PC-3 (cell line): ENCODE results near the gene HLCS. TPM values are rescaled to one million over a fixed set of nuclear protein-coding genes. Genes with fewer than 3 reads are reported as not detected.

Experiments used
- ATAC-seq: fragments of 200-7000 bp; cut with Tn5 transposase; 2 replicates; pipeline ENCODE4 v1.9.1; 2020; ENCODE audit warnings: mild to moderate bottlenecking, moderate library complexity
- BruUV-seq: library from RNA; stranded (reverse); fragments of 400-500 nt; replicated peaks from 2 replicates; lab custom pipeline; 2021; lab: Mats Ljungman, UMichigan
- CTCF ChIA-PET: fragments of 300-600 bp; sonication (Branson Sonifier 250); formaldehyde crosslinking; loops from one replicate; lab custom pipeline; 2022; ENCODE audit warnings: antibody characterized with exemption; lab: Charles Lee
- POLR2A ChIA-PET: fragments of 300-600 bp; sonication (Branson Sonifier 250); formaldehyde crosslinking; loops from one replicate; lab custom pipeline; 2022; ENCODE audit warnings: antibody characterized with exemption; ENCODE audit not compliant: unreplicated experiment; lab: Charles Lee
- DNase-seq: peaks from one replicate; pipeline ENCODE4 v3.0.0-alpha.2; 2015
- H2AFZ ChIP-seq: fragments of 300-600 bp; sonication (generic); 2 replicates; pipeline ENCODE4 v1.6.0; 2016; ENCODE audit warnings: antibody characterized with exemption, low read length
- H3F3A ChIP-seq: fragments of 300-600 bp; sonication (generic); one replicate; pipeline ENCODE4 v1.6.0; 2017; ENCODE audit warnings: antibody characterized with exemption, low read length, control low read depth, mild to moderate bottlenecking; ENCODE audit not compliant: unreplicated experiment
- H3K27ac ChIP-seq: fragments of 300-600 bp; sonication (generic); 2 replicates; pipeline ENCODE4 v1.5.1; 2016; ENCODE audit warnings: mild to moderate bottlenecking, low read length
- H3K27me3 ChIP-seq: fragments of 300-600 bp; sonication (generic); 2 replicates; pipeline ENCODE4 v1.6.1; 2016; ENCODE audit warnings: low read length, mixed read lengths
- H3K36me3 ChIP-seq: fragments of 300-600 bp; sonication (generic); 2 replicates; pipeline ENCODE4 v1.6.1; 2016; ENCODE audit warnings: low read depth, mixed run types, low read length, mixed read lengths
- H3K4me1 ChIP-seq: fragments of 300-600 bp; sonication (generic); 2 replicates; pipeline ENCODE4 v1.5.1; 2016; ENCODE audit warnings: low read length; ENCODE audit not compliant: insufficient read depth
- H3K4me2 ChIP-seq: fragments of 300-600 bp; sonication (generic); 2 replicates; pipeline ENCODE4 v1.6.0; 2016; ENCODE audit warnings: low read length
- H3K4me3 ChIP-seq: fragments of 300-600 bp; sonication (generic); 2 replicates; pipeline ENCODE4 v1.5.1; 2016; ENCODE audit warnings: mild to moderate bottlenecking, low read length, mixed read lengths
- H3K79me2 ChIP-seq: fragments of 300-600 bp; sonication (generic); 2 replicates; pipeline ENCODE4 v1.6.1; 2017; ENCODE audit warnings: low read length, mixed read lengths
- H3K9ac ChIP-seq: fragments of 300-600 bp; sonication (generic); 2 replicates; pipeline ENCODE4 v1.6.0; 2016; ENCODE audit warnings: mild to moderate bottlenecking, low read length
- H3K9me2 ChIP-seq: fragments of 300-600 bp; sonication (generic); replicated peaks from 2 replicates; pipeline ENCODE4 v1.6.1; 2016; ENCODE audit warnings: mixed run types, low read length, mixed read lengths
- H3K9me3 ChIP-seq: fragments of 300-600 bp; sonication (generic); 2 replicates; pipeline ENCODE4 v1.6.1; 2016; ENCODE audit warnings: low read length, mixed read lengths
- H4K20me1 ChIP-seq: fragments of 300-600 bp; sonication (generic); 2 replicates; pipeline ENCODE4 v1.6.1; 2016; ENCODE audit warnings: low read length, mixed read lengths
- EZH2 ChIP-seq: fragments of 300-600 bp; sonication (generic); IDR thresholded peaks from one replicate; pipeline ENCODE4 v1.6.1; 2017; ENCODE audit warnings: antibody characterized with exemption, mild to moderate bottlenecking, low read length; ENCODE audit not compliant: unreplicated experiment
- EZH2phosphoT487 ChIP-seq: fragments of 300-600 bp; sonication (generic); IDR thresholded peaks from 2 replicates; pipeline ENCODE4 v1.6.1; 2018; ENCODE audit warnings: mild to moderate bottlenecking, antibody characterized with exemption, low read length, borderline replicate concordance
- intact Hi-C: fragments of 100-400 bp; cut with micrococcal nuclease; formaldehyde crosslinking; loops from 2 replicates; pipeline ENCODE4 v1.9.0; 2023
- total RNA-seq: library from RNA; depleted of rRNA; stranded (reverse); fragments of >200 nt; gene quantifications from 2 replicates; pipeline ENCODE4 v1.2.3, GENCODE V29; 2014
- TF ChIP-seq, protein P1 (sequence below): fragments of 300-600 bp; sonication (generic); conservative IDR thresholded peaks from 2 replicates; pipeline ENCODE4 v1.5.1; 2017; ENCODE audit warnings: antibody characterized with exemption, low read depth, mild to moderate bottlenecking, low read length

Gene HLCS
- total RNA-seq, 1 experiment from 2014 or later = 44.1 TPM

- Histone ChIP-seq H3K4me2 (no peak overlapping the region), H3K4me1 (peaks cover 22% of the 10 kb centered on the region), H3K27me3 (no peaks in the 10 kb centered on the region), H2AFZ (no peak overlapping the region), H3K9ac (peak overlapping the region; percentile 22; the same call in 1 of the 2 replicates), H3K4me3 (no peak overlapping the region), H3K79me2 (peaks cover 8% of the 10 kb centered on the region; the same call in 1 of the 2 replicates), H3K27ac (peak overlapping the region; percentile 68), H3K9me3 (no peaks in the 10 kb centered on the region), H4K20me1 (no peaks in the 10 kb centered on the region), H3K36me3 (0 out of 2 replicates have a peak, but pooled peaks cover 8% of the 10 kb centered on the region), H3K9me2 (no peaks in the 10 kb centered on the region), H3F3A (no peaks in the 10 kb centered on the region)
- ChIA-PET CTCF (interaction anchor here (0.6 kb wide), 2 partner anchors 20 to 174 kb away, joined by 4 to 5 read pairs; no protein-coding TSS in a partner anchor), POLR2A (no interaction called here)
- BruUV-seq = no TSS peak
- DNase-seq (peak; percentile 7), ATAC-seq (no peak)
- intact Hi-C loops = loop anchor here (5.0 kb wide), 3 partner anchors 227 to 427 kb away; no protein-coding TSS in a partner anchor
- TF ChIP-seq EZH2phosphoT487 = no peak
- no peak for TF ChIP-seq EZH2
- TF ChIP-seq, protein P1, sequence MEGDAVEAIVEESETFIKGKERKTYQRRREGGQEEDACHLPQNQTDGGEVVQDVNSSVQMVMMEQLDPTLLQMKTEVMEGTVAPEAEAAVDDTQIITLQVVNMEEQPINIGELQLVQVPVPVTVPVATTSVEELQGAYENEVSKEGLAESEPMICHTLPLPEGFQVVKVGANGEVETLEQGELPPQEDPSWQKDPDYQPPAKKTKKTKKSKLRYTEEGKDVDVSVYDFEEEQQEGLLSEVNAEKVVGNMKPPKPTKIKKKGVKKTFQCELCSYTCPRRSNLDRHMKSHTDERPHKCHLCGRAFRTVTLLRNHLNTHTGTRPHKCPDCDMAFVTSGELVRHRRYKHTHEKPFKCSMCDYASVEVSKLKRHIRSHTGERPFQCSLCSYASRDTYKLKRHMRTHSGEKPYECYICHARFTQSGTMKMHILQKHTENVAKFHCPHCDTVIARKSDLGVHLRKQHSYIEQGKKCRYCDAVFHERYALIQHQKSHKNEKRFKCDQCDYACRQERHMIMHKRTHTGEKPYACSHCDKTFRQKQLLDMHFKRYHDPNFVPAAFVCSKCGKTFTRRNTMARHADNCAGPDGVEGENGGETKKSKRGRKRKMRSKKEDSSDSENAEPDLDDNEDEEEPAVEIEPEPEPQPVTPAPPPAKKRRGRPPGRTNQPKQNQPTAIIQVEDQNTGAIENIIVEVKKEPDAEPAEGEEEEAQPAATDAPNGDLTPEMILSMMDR = no peak
Observed at GRCh38 chr21:36928960-36929359, 37.5 kb downstream of the HLCS start.

- 0 out of 2 replicates have a peak, but pooled peaks cover 8% of the 10 kb centered on the region for H3K36me3 ChIP-seq
- ATAC-seq = peak; percentile 93
- TF ChIP-seq, protein P1 = peak; percentile 98
- TF ChIP-seq EZH2 (no peak), EZH2phosphoT487 (no peak)
- H3K9me2 ChIP-seq = no peaks in the 10 kb centered on the region
- H2AFZ ChIP-seq = no peak overlapping the region
- peak overlapping the region; percentile 42 for H3K4me2 ChIP-seq
- no peaks in the 10 kb centered on the region for H3K27me3 ChIP-seq
- H3K27ac ChIP-seq = peak overlapping the region; percentile 68
- POLR2A ChIA-PET = interaction anchor here (0.6 kb wide), 1 partner anchor 149 kb away, joined by 7 read pairs; no protein-coding TSS in a partner anchor
- peaks cover 22% of the 10 kb centered on the region for H3K4me1 ChIP-seq
- no TSS peak for BruUV-seq
- H3K9ac ChIP-seq = peak overlapping the region; percentile 63
- no peak overlapping the region for H3K4me3 ChIP-seq
- peak; percentile 95 for DNase-seq
- H3K9me3 ChIP-seq = no peaks in the 10 kb centered on the region
- no peaks in the 10 kb centered on the region for H3F3A ChIP-seq
- intact Hi-C loops = loop anchor here (1.0 to 5.0 kb wide), 5 partner anchors 171 to 507 kb away; no protein-coding TSS in a partner anchor
- peaks cover 15% of the 10 kb centered on the region; the same call in 1 of the 2 replicates for H3K79me2 ChIP-seq
- no peaks in the 10 kb centered on the region for H4K20me1 ChIP-seq
- CTCF ChIA-PET = interaction anchor here (0.9 to 1.0 kb wide), 2 partner anchors 10 to 104 kb away, joined by 3 to 12 read pairs; no protein-coding TSS in a partner anchor
Observed at GRCh38 chr21:36927719-36928117, 38.8 kb downstream of the HLCS start.
